Ishikawa (cell line): Measurements from ENCODE around the gene THUMPD1.
A peak's percentile ranks its signal among the peaks of the same experiment; 100 is the strongest.
"Not testable (repeated sequence)": the region's sequence is repeated elsewhere in the genome, so short reads cannot be mapped to it uniquely, and the experiment has no call there.

ENCODE experiments used
- NFIC ChIP-seq: IDR thresholded peaks from 2 replicates; pipeline ENCODE4 v1.6.1; 2012
- RAD21 ChIP-seq: IDR thresholded peaks from 2 replicates; pipeline ENCODE4 v1.6.1; 2012; ENCODE audit warnings: low read depth
- TAF1 ChIP-seq: IDR thresholded peaks from 2 replicates; pipeline ENCODE4 v1.6.1; 2012; ENCODE audit warnings: low read depth, mild to moderate bottlenecking
- TEAD4 ChIP-seq: IDR thresholded peaks from 2 replicates; pipeline ENCODE4 v1.6.1; 2012
- YY1 ChIP-seq: IDR thresholded peaks from 2 replicates; pipeline ENCODE4 v1.6.1; 2012; ENCODE audit warnings: low read depth
- ZBTB7A ChIP-seq: IDR thresholded peaks from 2 replicates; pipeline ENCODE4 v1.6.1; 2012; ENCODE audit warnings: low read depth
- TF ChIP-seq, protein P1 (sequence below): IDR thresholded peaks from 2 replicates; pipeline ENCODE4 v1.6.1; 2012
- TF ChIP-seq, protein P2 (sequence below): IDR thresholded peaks from 2 replicates; pipeline ENCODE4 v1.6.1; 2012; ENCODE audit warnings: low read depth, mild to moderate bottlenecking

DNA sequence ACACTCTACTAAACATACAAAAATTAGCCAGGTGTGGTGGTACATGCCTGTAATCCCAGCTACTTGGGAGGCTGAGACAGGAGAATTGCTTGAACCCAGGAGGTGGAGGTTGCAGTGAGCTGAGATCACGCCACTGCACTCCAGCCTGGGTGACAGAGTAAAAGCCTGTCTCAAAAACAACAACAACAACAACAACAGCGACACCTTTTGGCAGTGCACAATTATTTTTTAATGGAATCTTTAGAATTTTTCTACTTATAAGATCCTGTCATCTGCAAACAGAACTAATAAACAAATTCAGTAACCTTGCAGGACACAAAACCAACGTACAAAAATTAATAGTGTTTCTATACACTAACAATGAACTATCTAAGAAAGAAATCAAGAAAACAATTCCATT, 33.5 kb downstream of the THUMPD1 start:
- TF ChIP-seq ZBTB7A, YY1, TEAD4, TAF1, NFIC: not testable (repeated sequence)
- TF ChIP-seq, protein P1, sequence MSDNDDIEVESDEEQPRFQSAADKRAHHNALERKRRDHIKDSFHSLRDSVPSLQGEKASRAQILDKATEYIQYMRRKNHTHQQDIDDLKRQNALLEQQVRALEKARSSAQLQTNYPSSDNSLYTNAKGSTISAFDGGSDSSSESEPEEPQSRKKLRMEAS: not testable (repeated sequence)
- TF ChIP-seq, protein P2, sequence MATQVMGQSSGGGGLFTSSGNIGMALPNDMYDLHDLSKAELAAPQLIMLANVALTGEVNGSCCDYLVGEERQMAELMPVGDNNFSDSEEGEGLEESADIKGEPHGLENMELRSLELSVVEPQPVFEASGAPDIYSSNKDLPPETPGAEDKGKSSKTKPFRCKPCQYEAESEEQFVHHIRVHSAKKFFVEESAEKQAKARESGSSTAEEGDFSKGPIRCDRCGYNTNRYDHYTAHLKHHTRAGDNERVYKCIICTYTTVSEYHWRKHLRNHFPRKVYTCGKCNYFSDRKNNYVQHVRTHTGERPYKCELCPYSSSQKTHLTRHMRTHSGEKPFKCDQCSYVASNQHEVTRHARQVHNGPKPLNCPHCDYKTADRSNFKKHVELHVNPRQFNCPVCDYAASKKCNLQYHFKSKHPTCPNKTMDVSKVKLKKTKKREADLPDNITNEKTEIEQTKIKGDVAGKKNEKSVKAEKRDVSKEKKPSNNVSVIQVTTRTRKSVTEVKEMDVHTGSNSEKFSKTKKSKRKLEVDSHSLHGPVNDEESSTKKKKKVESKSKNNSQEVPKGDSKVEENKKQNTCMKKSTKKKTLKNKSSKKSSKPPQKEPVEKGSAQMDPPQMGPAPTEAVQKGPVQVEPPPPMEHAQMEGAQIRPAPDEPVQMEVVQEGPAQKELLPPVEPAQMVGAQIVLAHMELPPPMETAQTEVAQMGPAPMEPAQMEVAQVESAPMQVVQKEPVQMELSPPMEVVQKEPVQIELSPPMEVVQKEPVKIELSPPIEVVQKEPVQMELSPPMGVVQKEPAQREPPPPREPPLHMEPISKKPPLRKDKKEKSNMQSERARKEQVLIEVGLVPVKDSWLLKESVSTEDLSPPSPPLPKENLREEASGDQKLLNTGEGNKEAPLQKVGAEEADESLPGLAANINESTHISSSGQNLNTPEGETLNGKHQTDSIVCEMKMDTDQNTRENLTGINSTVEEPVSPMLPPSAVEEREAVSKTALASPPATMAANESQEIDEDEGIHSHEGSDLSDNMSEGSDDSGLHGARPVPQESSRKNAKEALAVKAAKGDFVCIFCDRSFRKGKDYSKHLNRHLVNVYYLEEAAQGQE: not testable (repeated sequence)
- TF ChIP-seq RAD21: peak; percentile 77
